ENCODE data around the gene SFXN3. TPM values are rescaled to one million over a fixed set of nuclear protein-coding genes. Genes with fewer than 3 reads are reported as not detected.

SFXN3 gene
- total and polyA plus RNA-seq, 2 of the 13 experiments (the other 11 are each of a cell fraction or from before 2014, with no cell fraction given), result 16.8 to 71.5 TPM

DNA sequence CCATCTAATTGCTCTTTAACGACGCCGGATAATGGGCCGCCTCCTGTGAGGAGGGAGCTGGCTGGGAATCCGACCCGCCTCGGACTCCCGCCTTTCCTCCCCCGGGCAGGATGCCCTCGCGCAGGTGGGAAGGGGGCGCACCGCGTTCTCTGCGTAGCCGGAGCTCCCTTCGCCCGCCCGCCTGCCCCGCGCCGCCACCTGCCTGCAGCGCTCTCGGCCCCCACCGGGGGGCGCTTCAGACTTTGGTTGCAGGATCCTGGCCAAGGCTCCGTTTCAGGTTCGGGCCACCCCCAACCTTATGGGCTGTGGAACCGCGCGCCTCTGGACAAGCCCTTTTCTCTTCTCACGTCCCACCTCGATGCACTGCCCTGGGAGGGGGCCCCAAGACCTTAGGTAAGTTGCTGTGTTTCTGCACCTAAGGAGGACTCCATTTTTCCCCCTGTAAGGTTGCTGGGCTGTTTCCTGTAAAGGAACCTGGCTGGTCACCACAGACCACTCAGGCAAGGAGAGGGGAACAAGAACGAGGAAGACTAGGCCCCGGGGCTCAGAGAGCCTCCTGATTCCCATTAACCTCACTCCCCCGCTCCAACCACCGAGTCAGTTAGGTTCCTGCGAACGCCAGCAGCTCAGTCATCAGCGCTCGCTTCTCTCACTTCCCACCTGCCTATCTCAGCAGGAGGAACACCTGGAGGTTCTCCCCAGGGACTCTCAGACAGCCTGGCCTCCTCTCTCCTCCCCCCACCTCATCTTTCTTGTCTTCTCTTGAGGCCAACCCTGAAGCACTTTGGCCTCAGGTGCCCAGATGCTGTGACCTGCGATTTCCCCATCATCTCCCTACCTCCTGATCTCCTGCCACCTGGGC, 19.4 kb downstream of the SFXN3 start:
- H4K20me1 ChIP-seq (ENCODE audit: insufficient read depth, low read length), result no peaks in the 10 kb centered on the region
- BruUV-seq (replicated peaks), result no TSS peak
- H2AFZ ChIP-seq (ENCODE audit: low read length), result peak overlapping the region; percentile 7
- 56% methylated on average over 10 of the region's 42 CpGs for WGBS (ENCODE audit: low lambda C conversion rate)
- H3K4me3 ChIP-seq (replicated peaks in 1 of 3; ENCODE audit: insufficient read depth in 1 of 3, low read depth in 2 of 3, low read length in 3 of 3), result peak overlapping the region; percentile 32 to 67 (median 46); a peak in 5 of 6 replicates
- in situ Hi-C loops (cut with HindIII; ENCODE audit: extremely low pct_ligation_motif_present, low pct_unique_long_range_greater_than_20kb), result no loop called here
- H3K9ac ChIP-seq (ENCODE audit: insufficient read depth, low read depth, low read length), result peak overlapping the region; percentile 41
- ChIA-PET CTCF (ENCODE audit: low intra/inter-chr PET ratio, low total read pairs) (interaction anchor here (0.7 to 2.4 kb wide), 2 partner anchors 10 to 17 kb away, joined by 4 to 13 read pairs; no protein-coding TSS in a partner anchor), POLR2A (interaction anchor here (0.6 to 3.2 kb wide), 8 partner anchors 7 to 515 kb away, joined by 3 to 35 read pairs (median 3); partner anchors contain the start of genes HIF1AN and KAZALD1)
- no peak overlapping the region for H3K27ac ChIP-seq (ENCODE audit: extremely low read length, insufficient read depth, low read length)
- H3K79me2 ChIP-seq (ENCODE audit: insufficient read depth, low read length), result no peaks in the 10 kb centered on the region
- H3K9me3 ChIP-seq (ENCODE audit: low read length), result no peaks in the 10 kb centered on the region
- no peaks in the 10 kb centered on the region; a peak in 1 of 5 replicates for H3K27me3 ChIP-seq (ENCODE audit: control insufficient read depth in 1 of 2, insufficient read depth in 2 of 2, low read length in 2 of 2)
- DNase-seq (ENCODE audit: low spot score) (peak; percentile 44), ATAC-seq (peak; percentile 82), FAIRE-seq (no peak)
- peaks cover 46% of the 10 kb centered on the region for H3K4me1 ChIP-seq (ENCODE audit: insufficient read depth, low read length)
- H3K36me3 ChIP-seq (replicated peaks in 1 of 2; ENCODE audit: control insufficient read depth in 1 of 2, insufficient read depth in 2 of 2, low read length in 2 of 2), result no peaks in the 10 kb centered on the region
- intact Hi-C loops (cut with micrococcal nuclease; ENCODE audit: unreplicated experiment), result no loop called here
- H3K4me2 ChIP-seq (ENCODE audit: low read depth, low read length), result peak overlapping the region; percentile 86
- TF ChIP-seq NFKBIZ (CRISPR knock-in tag; IDR thresholded peaks at IDR 0.05) (no peak), HNRNPLL (IDR thresholded peaks at IDR 0.05; ENCODE audit: low read depth, low read length, poor library complexity, severe bottlenecking) (peak; percentile 95), ZSCAN29 (CRISPR knock-in tag; conservative IDR thresholded peaks at IDR 0.05) (no peak), CREM (IDR thresholded peaks at IDR 0.05) (no peak), CREM (CRISPR knock-in tag; IDR thresholded peaks at IDR 0.05) (no peak), YEATS2 (CRISPR knock-in tag; IDR thresholded peaks at IDR 0.05; ENCODE audit: borderline replicate concordance) (no peak), ZNF740 (CRISPR knock-in tag; IDR thresholded peaks at IDR 0.05) (0 out of 2 replicates have a peak, but pooled peaks have one; percentile 18), HOXA5 (CRISPR knock-in tag; IDR thresholded peaks at IDR 0.05) (0 out of 2 replicates have a peak, but pooled peaks have one; percentile 50), TFDP2 (CRISPR knock-in tag; IDR thresholded peaks at IDR 0.05) (peak; percentile 55; the same call in 1 of the 2 replicates), ZNF20 (CRISPR knock-in tag; IDR thresholded peaks at IDR 0.05) (no peak), PLSCR1 (CRISPR knock-in tag; IDR thresholded peaks at IDR 0.05; ENCODE audit: borderline replicate concordance) (no peak), HHEX (CRISPR knock-in tag; IDR thresholded peaks at IDR 0.05) (no peak), SYNCRIP (IDR thresholded peaks at IDR 0.05; ENCODE audit: insufficient read depth, low read depth, low read length) (no peak), ZFAT (CRISPR knock-in tag; conservative IDR thresholded peaks at IDR 0.05) (no peak), SMC3 (IDR thresholded peaks at IDR 0.05; ENCODE audit: low read length) (peak; percentile 28; the same call in 1 of the 2 replicates)
- TF ChIP-seq, protein P1, sequence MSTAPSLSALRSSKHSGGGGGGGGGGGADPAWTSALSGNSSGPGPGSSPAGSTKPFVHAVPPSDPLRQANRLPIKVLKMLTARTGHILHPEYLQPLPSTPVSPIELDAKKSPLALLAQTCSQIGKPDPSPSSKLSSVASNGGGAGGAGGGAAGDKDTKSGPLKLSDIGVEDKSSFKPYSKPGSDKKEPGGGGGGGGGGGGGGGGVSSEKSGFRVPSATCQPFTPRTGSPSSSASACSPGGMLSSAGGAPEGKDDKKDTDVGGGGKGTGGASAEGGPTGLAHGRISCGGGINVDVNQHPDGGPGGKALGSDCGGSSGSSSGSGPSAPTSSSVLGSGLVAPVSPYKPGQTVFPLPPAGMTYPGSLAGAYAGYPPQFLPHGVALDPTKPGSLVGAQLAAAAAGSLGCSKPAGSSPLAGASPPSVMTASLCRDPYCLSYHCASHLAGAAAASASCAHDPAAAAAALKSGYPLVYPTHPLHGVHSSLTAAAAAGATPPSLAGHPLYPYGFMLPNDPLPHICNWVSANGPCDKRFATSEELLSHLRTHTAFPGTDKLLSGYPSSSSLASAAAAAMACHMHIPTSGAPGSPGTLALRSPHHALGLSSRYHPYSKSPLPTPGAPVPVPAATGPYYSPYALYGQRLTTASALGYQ (CRISPR knock-in tag; IDR thresholded peaks at IDR 0.05), result no peak
- TF ChIP-seq, protein P2, sequence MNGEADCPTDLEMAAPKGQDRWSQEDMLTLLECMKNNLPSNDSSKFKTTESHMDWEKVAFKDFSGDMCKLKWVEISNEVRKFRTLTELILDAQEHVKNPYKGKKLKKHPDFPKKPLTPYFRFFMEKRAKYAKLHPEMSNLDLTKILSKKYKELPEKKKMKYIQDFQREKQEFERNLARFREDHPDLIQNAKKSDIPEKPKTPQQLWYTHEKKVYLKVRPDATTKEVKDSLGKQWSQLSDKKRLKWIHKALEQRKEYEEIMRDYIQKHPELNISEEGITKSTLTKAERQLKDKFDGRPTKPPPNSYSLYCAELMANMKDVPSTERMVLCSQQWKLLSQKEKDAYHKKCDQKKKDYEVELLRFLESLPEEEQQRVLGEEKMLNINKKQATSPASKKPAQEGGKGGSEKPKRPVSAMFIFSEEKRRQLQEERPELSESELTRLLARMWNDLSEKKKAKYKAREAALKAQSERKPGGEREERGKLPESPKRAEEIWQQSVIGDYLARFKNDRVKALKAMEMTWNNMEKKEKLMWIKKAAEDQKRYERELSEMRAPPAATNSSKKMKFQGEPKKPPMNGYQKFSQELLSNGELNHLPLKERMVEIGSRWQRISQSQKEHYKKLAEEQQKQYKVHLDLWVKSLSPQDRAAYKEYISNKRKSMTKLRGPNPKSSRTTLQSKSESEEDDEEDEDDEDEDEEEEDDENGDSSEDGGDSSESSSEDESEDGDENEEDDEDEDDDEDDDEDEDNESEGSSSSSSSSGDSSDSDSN (CRISPR knock-in tag; IDR thresholded peaks at IDR 0.05), result peak; percentile 29; the same call in 1 of the 2 replicates
